ENCODE results near the gene ZPBP2. TPM values are rescaled to one million over a fixed set of nuclear protein-coding genes. Genes with fewer than 3 reads are reported as not detected.

Gene ZPBP2, protein sequence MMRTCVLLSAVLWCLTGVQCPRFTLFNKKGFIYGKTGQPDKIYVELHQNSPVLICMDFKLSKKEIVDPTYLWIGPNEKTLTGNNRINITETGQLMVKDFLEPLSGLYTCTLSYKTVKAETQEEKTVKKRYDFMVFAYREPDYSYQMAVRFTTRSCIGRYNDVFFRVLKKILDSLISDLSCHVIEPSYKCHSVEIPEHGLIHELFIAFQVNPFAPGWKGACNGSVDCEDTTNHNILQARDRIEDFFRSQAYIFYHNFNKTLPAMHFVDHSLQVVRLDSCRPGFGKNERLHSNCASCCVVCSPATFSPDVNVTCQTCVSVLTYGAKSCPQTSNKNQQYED
- total RNA-seq (not detected in 2 replicates), polyA plus RNA-seq (not detected in 2 replicates), polyA minus RNA-seq (ENCODE audit: low replicate concordance) (not detected in 2 replicates)
- polyA plus RNA-seq (2012): not detected in 2 replicates

DNA sequence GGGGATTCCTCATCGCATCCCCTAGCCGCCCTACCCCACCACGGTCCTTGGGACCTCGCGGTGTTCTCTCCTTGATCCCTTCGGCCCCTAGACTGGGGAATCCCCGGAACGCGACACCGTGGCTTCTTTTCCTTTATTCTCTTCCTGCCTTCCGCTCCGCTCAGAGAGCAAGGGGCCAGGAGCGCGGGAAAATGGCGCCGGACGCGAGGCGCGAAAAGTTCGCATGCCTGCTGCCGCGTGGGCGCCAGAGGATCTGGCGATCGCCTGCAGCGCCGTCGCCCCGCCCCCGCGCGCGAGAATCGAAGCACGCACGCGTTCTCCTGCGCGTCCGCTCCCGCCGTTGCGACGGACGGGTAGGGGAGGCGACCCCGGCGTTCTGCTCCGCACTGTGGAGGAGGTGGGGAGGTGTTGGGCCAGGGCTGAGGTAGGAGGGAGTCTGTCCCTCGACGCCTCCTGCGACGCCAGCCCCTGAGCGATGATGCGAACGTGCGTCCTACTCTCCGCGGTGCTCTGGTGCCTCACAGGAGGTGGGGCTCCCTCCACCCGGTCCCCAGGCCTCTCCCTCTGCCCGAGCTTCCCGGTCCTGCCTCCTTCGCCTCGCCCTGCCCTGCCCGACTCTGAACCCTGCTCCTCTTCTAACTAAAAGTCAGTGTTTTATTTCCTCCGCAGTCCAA is at the start of gene ZPBP2:
ZPBP2 (plus strand) TSS at position 323 of the 674 bp plus-strand sequence; CDS start at position 476, 153 bp downstream.
- Histone ChIP-seq H3K4me1 (ENCODE audit: control insufficient read depth, extremely low read depth, insufficient read depth, low read length) (no peaks in the 10 kb centered on the region), H3K27me3 (ENCODE audit: control insufficient read depth, insufficient read depth, low read length) (peaks cover 47% of the 10 kb centered on the region), H3K36me3 (ENCODE audit: control insufficient read depth, insufficient read depth, low read length) (no peaks in the 10 kb centered on the region), H3K9ac (ENCODE audit: insufficient read depth, low read length) (no peak within 1 kb of the TSS), H2AFZ (ENCODE audit: low read length) (no peak within 1 kb of the TSS), H3K4me3 (replicated peaks in 1 of 4; ENCODE audit: control extremely low read depth in 1 of 4, insufficient read depth in 1 of 4, low read depth in 3 of 4, low read length in 4 of 4) (no peak within 1 kb of the TSS), H4K20me1 (ENCODE audit: control insufficient read depth, extremely low read depth, insufficient read depth, low read length) (no peaks in the 10 kb centered on the region), H3K4me2 (ENCODE audit: extremely low read depth, insufficient read depth, low read length) (no peak within 1 kb of the TSS), H3K27ac (ENCODE audit: insufficient read depth, low read length) (no peak within 1 kb of the TSS), H3K9me3 (ENCODE audit: control insufficient read depth, insufficient read depth, low read depth, low read length) (no peaks in the 10 kb centered on the region), H3K79me2 (ENCODE audit: control insufficient read depth, insufficient read depth, low read length) (no peaks in the 10 kb centered on the region)
- DNase-seq (ENCODE audit: low read depth in 2 of 2): no peak
- no peak for TF ChIP-seq EZH2 (IDR thresholded peaks at IDR 0.05; ENCODE audit: low read length, missing control alignments)
- TF ChIP-seq, protein P1, sequence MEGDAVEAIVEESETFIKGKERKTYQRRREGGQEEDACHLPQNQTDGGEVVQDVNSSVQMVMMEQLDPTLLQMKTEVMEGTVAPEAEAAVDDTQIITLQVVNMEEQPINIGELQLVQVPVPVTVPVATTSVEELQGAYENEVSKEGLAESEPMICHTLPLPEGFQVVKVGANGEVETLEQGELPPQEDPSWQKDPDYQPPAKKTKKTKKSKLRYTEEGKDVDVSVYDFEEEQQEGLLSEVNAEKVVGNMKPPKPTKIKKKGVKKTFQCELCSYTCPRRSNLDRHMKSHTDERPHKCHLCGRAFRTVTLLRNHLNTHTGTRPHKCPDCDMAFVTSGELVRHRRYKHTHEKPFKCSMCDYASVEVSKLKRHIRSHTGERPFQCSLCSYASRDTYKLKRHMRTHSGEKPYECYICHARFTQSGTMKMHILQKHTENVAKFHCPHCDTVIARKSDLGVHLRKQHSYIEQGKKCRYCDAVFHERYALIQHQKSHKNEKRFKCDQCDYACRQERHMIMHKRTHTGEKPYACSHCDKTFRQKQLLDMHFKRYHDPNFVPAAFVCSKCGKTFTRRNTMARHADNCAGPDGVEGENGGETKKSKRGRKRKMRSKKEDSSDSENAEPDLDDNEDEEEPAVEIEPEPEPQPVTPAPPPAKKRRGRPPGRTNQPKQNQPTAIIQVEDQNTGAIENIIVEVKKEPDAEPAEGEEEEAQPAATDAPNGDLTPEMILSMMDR (conservative IDR thresholded peaks at IDR 0.05 in 1 of 2, IDR thresholded peaks at IDR 0.05 in 1 of 2; ENCODE audit: low read depth in 1 of 2, low read length in 2 of 2): no peak

DNA sequence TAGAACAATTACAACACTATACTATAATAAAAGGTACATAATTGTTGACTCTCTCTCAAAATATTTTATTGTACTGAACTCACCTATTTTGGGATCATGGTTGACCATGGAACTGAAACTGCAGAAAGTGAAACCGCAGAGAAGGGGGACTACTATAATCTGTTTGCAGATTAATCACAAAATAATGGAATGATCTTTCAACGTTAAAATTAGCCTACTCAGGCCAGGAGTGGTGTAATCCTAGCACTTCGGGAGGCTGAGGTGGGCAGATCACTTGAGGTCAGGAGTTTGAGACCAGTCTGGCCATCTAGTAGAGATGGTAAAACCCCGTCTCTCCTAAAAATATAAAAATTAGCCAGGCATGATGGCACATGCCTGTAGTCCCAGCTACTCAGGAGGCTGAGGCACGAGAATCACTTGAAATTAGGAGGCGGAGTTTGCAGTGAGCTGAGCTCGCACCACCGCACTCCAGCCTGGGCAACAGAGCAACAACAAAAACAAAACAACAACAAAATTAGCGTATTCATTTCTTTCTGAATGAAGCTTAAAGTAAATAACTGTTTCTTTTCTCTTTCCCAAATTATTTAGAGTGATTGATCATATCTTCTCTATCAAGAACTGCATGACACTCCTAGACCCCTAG is 49.5 kb upstream of the ZPBP2 start:
- Histone ChIP-seq H3K79me2 (ENCODE audit: control insufficient read depth, insufficient read depth, low read length) (no peaks in the 10 kb centered on the region), H3K27ac (ENCODE audit: insufficient read depth, low read length) (no peak overlapping the region), H4K20me1 (ENCODE audit: control insufficient read depth, extremely low read depth, insufficient read depth, low read length) (no peaks in the 10 kb centered on the region), H3K4me2 (ENCODE audit: extremely low read depth, insufficient read depth, low read length) (no peak overlapping the region), H3K4me3 (replicated peaks in 1 of 4; ENCODE audit: control extremely low read depth in 1 of 4, insufficient read depth in 1 of 4, low read depth in 3 of 4, low read length in 4 of 4) (no peak overlapping the region), H3K9me3 (ENCODE audit: control insufficient read depth, insufficient read depth, low read depth, low read length) (no peaks in the 10 kb centered on the region), H2AFZ (ENCODE audit: low read length) (no peak overlapping the region), H3K36me3 (ENCODE audit: control insufficient read depth, insufficient read depth, low read length) (no peaks in the 10 kb centered on the region), H3K27me3 (ENCODE audit: control insufficient read depth, insufficient read depth, low read length) (peaks cover 7% of the 10 kb centered on the region), H3K9ac (ENCODE audit: insufficient read depth, low read length) (no peak overlapping the region), H3K4me1 (ENCODE audit: control insufficient read depth, extremely low read depth, insufficient read depth, low read length) (no peaks in the 10 kb centered on the region)
- TF ChIP-seq EZH2 (IDR thresholded peaks at IDR 0.05; ENCODE audit: low read length, missing control alignments): no peak
- TF ChIP-seq, protein P1 (conservative IDR thresholded peaks at IDR 0.05 in 1 of 2, IDR thresholded peaks at IDR 0.05 in 1 of 2; ENCODE audit: low read depth in 1 of 2, low read length in 2 of 2): no peak
- no peak for DNase-seq (ENCODE audit: low read depth in 2 of 2)

DNA sequence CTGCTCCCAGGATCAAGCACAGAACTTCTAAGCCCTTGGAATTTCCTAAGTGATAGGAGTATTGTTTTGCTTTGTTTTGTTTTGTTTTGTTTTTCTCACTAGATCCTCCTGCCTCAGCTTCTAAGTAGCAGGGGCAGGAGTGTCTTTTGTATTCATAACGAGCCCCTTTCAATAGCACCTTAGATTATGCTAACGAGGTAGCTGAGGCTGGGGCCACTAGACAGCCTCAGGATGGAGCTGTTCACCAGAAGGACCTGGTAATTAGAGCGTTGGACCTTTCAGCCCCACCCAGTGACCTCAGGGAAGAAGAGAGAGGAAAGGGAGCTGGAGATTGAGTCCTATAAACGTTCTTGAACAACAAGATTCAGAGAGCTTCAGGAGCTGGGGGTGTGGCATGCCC is 47.5 kb upstream of the ZPBP2 start:
- Histone ChIP-seq H3K9me3 (ENCODE audit: control insufficient read depth, insufficient read depth, low read depth, low read length) (no peaks in the 10 kb centered on the region), H2AFZ (ENCODE audit: low read length) (no peak overlapping the region), H3K9ac (ENCODE audit: insufficient read depth, low read length) (no peak overlapping the region), H3K79me2 (ENCODE audit: control insufficient read depth, insufficient read depth, low read length) (no peaks in the 10 kb centered on the region), H4K20me1 (ENCODE audit: control insufficient read depth, extremely low read depth, insufficient read depth, low read length) (no peaks in the 10 kb centered on the region), H3K27me3 (ENCODE audit: control insufficient read depth, insufficient read depth, low read length) (no peaks in the 10 kb centered on the region), H3K4me2 (ENCODE audit: extremely low read depth, insufficient read depth, low read length) (no peak overlapping the region), H3K36me3 (ENCODE audit: control insufficient read depth, insufficient read depth, low read length) (no peaks in the 10 kb centered on the region), H3K4me3 (replicated peaks in 1 of 4; ENCODE audit: control extremely low read depth in 1 of 4, insufficient read depth in 1 of 4, low read depth in 3 of 4, low read length in 4 of 4) (no peak overlapping the region), H3K4me1 (ENCODE audit: control insufficient read depth, extremely low read depth, insufficient read depth, low read length) (no peaks in the 10 kb centered on the region), H3K27ac (ENCODE audit: insufficient read depth, low read length) (no peak overlapping the region)
- no peak for DNase-seq (ENCODE audit: low read depth in 2 of 2)
- TF ChIP-seq, protein P1 (conservative IDR thresholded peaks at IDR 0.05 in 1 of 2, IDR thresholded peaks at IDR 0.05 in 1 of 2; ENCODE audit: low read depth in 1 of 2, low read length in 2 of 2): no peak
- TF ChIP-seq EZH2 (IDR thresholded peaks at IDR 0.05; ENCODE audit: low read length, missing control alignments): no peak

Measured in fibroblast of lung (primary cell).